MM.1S (cell line): ENCODE data around the gene RNF130.

ENCODE experiments used
- CTCF ChIP-seq: fragments of 300-600 bp; sonication (generic); IDR thresholded peaks from 2 replicates; pipeline ENCODE4 v1.5.1; 2016; ENCODE audit warnings: antibody characterized with exemption, low read length, mixed read lengths
- EZH2 ChIP-seq: fragments of 300-600 bp; sonication (generic); optimal IDR thresholded peaks from 2 replicates; pipeline ENCODE3; 2017; ENCODE audit warnings: low read depth, mild to moderate bottlenecking, antibody characterized with exemption, low read length, mixed read lengths

DNA sequence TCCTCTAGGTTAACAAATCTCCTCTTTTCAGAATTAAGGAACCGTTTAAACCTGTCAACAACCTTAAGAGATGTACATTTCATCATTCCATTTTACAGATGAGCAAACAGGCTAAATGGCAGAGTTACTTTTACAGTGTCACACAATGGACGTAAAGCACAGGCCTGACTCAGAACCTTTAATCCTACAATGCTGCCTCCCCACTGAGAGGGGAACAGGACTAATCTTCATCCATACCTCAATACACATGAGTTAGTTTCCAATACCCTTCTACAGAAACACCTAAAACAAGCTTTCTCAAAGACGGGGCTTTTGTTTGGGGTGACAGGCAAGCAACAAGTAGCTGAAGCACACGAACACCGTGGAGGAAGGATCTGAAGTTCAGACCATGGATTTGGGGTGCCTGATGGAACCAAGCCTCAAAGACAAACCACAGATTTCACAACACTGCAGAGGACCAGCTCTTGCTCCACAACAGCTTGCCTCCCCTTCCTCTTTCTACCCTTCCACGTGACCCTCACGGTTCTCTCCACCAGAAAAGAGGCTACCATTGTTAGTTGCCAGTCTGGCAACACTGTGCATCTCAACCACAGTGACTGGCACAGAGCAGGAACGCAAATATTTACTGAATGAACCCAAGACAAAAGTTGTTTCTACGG lies 1.8 kb downstream of the RNF130 start:
- TF ChIP-seq CTCF: no peak
- no peak for TF ChIP-seq EZH2
